Bronchial epithelial cell (primary cell): ENCODE results near the gene LTBP1. TPM values are rescaled to one million over a fixed set of nuclear protein-coding genes. Genes with fewer than 3 reads are reported as not detected.

Source experiments
- DNase-seq: peaks from one replicate; pipeline ENCODE4 v3.0.0-alpha.2; 2010; ENCODE audit warnings: low read depth
- FAIRE-seq: peaks from 2 replicates; lab custom pipeline; 2011; peaks lifted over from hg19 to GRCh38; lab: Jason Lieb, UNC
- H3K27me3 ChIP-seq: 2 replicates; pipeline ENCODE4 v1.5.1; 2011; ENCODE audit warnings: low read length; ENCODE audit not compliant: control insufficient read depth, insufficient read depth
- H3K36me3 ChIP-seq: 2 replicates; pipeline ENCODE4 v1.5.1; 2011; ENCODE audit warnings: low read length; ENCODE audit not compliant: control insufficient read depth, insufficient read depth
- H3K4me3 ChIP-seq: 2 replicates; pipeline ENCODE4 v1.5.1; 2011; ENCODE audit warnings: mild to moderate bottlenecking, low read depth, low read length, control low read depth
- CTCF ChIP-seq: IDR thresholded peaks from 2 replicates; pipeline ENCODE4 v1.5.1; 2011; ENCODE audit warnings: mild to moderate bottlenecking, moderate library complexity, low read length, control low read depth, inconsistent platforms; ENCODE audit not compliant: insufficient read depth, severe bottlenecking
- total RNA-seq: library from RNA; depleted of rRNA; stranded (reverse); fragments of >200 nt; gene quantifications from 2 replicates; pipeline ENCODE4 v1.2.1, GENCODE V29; 2014

LTBP1 gene
- total RNA-seq, 1 donor from 2014 or later = 6.6 TPM

- TF ChIP-seq CTCF = no peak
- Histone ChIP-seq H3K4me3 (no peak overlapping the region), H3K27me3 (no peaks in the 10 kb centered on the region), H3K36me3 (no peaks in the 10 kb centered on the region)
- DNase-seq = peak; percentile 39
- FAIRE-seq = no peak
These were observed 263.2 kb downstream of the LTBP1 start for GRCh38 chr2:33209976-33210375.

- TF ChIP-seq CTCF = no peak
- FAIRE-seq = no peak
- H3K27me3 ChIP-seq = no peaks in the 10 kb centered on the region
- H3K36me3 ChIP-seq = no peaks in the 10 kb centered on the region
- no peak overlapping the region for H3K4me3 ChIP-seq
- DNase-seq = peak; percentile 98
These were observed 263.9 kb downstream of the LTBP1 start for GRCh38 chr2:33210626-33211025.

GRCh38 chr2:33212151-33212550 lies 265.4 kb downstream of the LTBP1 start:
- no peak for TF ChIP-seq CTCF
- DNase-seq (peak; percentile 94), FAIRE-seq (no peak)
- no peaks in the 10 kb centered on the region for H3K36me3 ChIP-seq
- H3K4me3 ChIP-seq = no peak overlapping the region
- H3K27me3 ChIP-seq = no peaks in the 10 kb centered on the region

- no peak for TF ChIP-seq CTCF
- no peak for FAIRE-seq
- H3K4me3 ChIP-seq = no peak overlapping the region
These were observed 266.5 kb downstream of the LTBP1 start for GRCh38 chr2:33213244-33213643.

GRCh38 chr2:33213648-33214047 lies 266.9 kb downstream of the LTBP1 start:
- Histone ChIP-seq H3K27me3 (no peaks in the 10 kb centered on the region), H3K36me3 (no peaks in the 10 kb centered on the region), H3K4me3 (no peak overlapping the region)
- no peak for TF ChIP-seq CTCF
- FAIRE-seq (no peak), DNase-seq (no peak)

More at GRCh38 chr2:33213244-33213643, 266.5 kb downstream of the LTBP1 start:
- Histone ChIP-seq H3K27me3 (no peaks in the 10 kb centered on the region), H3K36me3 (no peaks in the 10 kb centered on the region)
- DNase-seq = no peak

GRCh38 chr2:33214436-33214835 lies 267.7 kb downstream of the LTBP1 start:
- DNase-seq (peak; percentile 92), FAIRE-seq (peak; percentile 64)
- TF ChIP-seq CTCF = no peak
- Histone ChIP-seq H3K27me3 (no peaks in the 10 kb centered on the region), H3K36me3 (no peaks in the 10 kb centered on the region), H3K4me3 (no peak overlapping the region)
